ENCODE measurements around the gene LSR.

DNA sequence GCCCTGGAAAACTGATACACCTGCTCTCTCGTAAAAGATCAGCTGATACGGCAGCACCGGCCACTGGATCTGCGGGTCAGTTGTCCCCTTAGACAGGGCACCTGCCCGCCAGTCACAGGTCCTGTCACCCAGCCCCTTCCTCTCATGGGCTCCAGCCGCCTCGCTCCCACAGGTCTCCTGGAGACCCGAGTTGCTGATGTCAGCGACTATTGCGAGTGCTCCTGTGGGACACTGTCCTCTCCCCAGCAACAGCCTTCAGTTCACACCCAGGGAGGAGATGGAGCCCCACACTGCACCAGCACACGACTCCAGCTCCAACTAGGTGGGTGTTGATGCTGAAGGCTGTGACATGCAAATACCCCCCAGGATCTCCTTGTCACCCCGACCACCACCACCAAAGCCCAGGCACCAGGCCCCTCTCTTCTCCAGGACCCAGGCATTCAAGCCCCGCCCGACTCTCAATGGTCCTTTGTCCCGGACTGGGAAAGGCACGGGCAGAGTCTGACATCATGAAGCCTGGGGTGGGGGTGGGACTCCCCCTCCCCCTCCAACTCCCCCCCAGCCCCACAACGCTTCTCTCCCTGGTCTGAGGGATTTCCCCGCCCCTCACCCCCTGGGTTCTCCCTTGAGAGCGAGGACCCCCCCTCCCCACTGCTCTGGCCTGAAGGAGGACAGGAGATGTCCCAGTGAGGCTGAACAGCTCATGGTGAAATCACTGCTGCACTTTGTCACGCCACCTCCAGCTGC is 41.8 kb downstream of the LSR start:
- TF ChIP-seq, protein P1, sequence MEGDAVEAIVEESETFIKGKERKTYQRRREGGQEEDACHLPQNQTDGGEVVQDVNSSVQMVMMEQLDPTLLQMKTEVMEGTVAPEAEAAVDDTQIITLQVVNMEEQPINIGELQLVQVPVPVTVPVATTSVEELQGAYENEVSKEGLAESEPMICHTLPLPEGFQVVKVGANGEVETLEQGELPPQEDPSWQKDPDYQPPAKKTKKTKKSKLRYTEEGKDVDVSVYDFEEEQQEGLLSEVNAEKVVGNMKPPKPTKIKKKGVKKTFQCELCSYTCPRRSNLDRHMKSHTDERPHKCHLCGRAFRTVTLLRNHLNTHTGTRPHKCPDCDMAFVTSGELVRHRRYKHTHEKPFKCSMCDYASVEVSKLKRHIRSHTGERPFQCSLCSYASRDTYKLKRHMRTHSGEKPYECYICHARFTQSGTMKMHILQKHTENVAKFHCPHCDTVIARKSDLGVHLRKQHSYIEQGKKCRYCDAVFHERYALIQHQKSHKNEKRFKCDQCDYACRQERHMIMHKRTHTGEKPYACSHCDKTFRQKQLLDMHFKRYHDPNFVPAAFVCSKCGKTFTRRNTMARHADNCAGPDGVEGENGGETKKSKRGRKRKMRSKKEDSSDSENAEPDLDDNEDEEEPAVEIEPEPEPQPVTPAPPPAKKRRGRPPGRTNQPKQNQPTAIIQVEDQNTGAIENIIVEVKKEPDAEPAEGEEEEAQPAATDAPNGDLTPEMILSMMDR (IDR thresholded peaks at IDR 0.05): no peak
- no peak for TF ChIP-seq ZFX (IDR thresholded peaks at IDR 0.05; ENCODE audit: borderline replicate concordance)

Measured in 22Rv1 (cell line).